NCI-H226 (cell line): ENCODE data around the gene RRN3.
A peak's percentile ranks its signal among the peaks of the same experiment; 100 is the strongest.
"Not testable (repeated sequence)": the region's sequence is repeated elsewhere in the genome, so short reads cannot be mapped to it uniquely, and the experiment has no call there.

Experiments used
- DNase-seq: peaks from one replicate; pipeline ENCODE4 v3.0.0-alpha.2; 2015

RRN3 gene

GRCh38 chr16:15099366-15099909 lies 5.4 kb upstream of the RRN3 start:
- not testable (repeated sequence) for DNase-seq

- not testable (repeated sequence) for DNase-seq
These were observed 2.5 kb upstream of the RRN3 start for GRCh38 chr16:15096583-15096972.

GRCh38 chr16:15093571-15093954 lies 509 bp downstream of the RRN3 start:
- not testable (repeated sequence) for DNase-seq

DNA sequence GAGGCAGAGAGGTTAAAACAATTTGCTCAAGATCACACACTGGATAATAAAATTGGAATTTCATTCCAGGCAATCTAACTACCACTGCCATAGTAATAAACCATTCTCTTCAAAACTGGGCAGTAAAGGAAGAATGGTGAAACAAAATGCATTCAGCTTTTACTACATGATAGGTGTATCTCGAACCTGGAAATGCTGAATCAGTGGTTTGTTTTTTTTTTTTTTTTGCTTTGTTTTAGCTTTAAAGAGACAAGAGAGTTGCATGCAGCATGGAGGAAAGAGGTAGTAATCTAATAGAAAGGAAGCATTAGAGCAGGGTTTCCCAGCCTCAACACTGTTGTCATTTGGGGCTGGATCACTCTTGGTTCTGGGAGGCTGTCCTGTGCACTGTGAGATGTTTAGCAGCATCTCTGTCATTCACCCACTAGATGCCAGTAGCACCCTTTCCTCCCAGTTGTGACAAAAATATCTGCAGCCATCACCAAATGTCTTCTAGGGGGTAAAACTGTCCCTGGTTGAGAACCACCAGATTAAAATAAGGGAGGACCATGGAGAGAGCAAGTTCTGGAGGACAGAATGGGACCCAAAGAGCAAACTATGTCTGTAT lies 3.3 kb downstream of the RRN3 start:
- not testable (repeated sequence) for DNase-seq

DNA sequence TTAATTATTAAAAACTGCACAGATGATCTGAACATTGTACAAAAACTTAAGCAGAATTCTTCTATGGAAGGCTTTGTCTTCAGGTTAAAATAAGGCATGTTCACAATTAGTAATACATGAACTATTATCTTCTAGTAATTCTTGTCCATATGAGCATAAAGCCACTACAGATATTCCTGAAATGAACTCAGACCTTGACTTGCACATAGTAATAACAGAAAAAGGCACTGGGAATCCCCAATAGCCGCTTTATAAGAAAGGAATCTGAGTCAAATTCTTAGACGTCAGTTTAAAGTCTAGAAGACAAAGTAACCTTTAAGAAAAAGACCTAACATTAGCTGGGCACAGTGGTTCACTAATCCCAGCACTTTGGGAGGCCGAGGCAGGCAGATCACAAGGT lies 11.3 kb downstream of the RRN3 start:
- DNase-seq = not testable (repeated sequence)

- DNase-seq = not testable (repeated sequence)
These were observed 13.2 kb downstream of the RRN3 start for GRCh38 chr16:15080883-15081282.

DNA sequence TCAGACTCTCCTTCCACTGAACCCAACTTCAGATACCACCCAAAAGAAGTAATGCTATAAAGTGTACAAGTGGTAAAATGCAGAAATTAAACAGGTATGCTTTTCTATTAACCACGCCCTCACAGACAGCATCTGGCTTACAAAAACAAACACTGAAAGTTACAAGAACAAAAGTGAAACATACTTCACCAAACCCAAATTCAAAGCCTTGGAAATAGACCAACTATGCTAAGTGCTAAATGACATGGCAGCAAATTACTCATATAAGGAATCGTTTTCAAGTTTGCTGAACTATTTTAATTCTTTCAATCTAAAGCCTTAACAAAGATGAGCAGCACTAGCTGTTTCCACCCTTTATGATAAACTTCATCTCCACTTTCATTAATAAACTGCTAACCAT lies 17.9 kb downstream of the RRN3 start:
- not testable (repeated sequence) for DNase-seq

DNA sequence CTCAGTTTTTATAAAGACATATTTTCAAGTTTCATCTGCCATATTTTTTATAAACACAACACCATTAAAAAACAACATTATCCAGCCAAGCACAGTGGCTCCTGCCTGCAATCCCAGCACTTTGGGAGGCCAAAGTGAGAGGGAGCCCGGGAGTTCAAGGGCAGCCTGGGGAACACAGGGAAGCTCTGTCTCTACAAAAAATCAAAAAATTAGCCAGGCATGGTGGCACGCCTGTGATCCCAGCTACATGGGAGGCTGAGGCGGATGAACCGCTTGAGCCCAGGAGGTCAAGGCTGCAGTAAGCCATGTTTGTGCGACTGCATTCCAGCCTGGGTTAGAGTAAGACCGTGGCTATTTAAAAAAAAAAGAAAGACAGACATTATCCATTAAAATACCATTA lies 21.0 kb downstream of the RRN3 start:
- no peak for DNase-seq

DNA sequence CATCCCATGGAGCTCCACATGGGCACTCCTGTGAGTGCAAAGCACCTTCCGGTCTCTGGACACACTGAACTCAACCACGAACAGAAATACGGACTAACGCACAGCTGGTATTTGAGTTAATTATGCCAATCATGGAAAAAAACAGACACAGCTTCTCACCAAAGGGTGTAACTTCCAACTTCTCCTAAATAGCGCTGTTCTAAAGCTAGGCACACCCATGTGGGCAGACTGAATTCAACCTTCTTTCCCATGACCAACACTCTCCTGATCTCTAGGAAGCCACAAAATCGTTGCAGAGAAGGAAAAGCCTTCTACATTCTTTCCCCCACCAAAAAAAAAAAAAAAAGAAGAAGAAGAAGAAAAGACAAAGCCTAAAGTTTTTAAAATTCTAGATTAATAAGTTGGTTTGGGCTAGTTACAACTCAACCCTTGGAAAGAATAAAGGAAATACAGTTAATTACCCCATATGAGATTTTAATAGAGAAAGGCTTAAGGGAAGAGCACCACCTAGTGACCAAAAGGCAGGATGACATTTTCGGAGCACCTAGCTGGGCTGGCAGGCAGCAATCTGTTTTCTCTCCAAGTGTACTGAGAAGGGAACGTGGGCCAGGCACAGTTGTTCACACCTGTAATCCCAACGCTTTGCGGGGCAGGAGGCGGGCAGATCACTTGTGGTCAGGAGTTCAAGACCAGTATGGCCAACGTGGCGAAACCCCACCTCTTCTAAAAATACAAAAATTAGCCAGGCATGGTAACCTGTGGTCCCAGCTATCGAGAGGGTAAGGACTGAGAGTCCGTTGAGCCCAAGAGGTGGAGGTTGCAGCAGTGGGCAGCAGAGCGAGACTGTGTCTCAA lies 21.9 kb downstream of the RRN3 start:
- not testable (repeated sequence) for DNase-seq

GRCh38 chr16:15071013-15071412 lies 23.1 kb downstream of the RRN3 start:
- not testable (repeated sequence) for DNase-seq

DNA sequence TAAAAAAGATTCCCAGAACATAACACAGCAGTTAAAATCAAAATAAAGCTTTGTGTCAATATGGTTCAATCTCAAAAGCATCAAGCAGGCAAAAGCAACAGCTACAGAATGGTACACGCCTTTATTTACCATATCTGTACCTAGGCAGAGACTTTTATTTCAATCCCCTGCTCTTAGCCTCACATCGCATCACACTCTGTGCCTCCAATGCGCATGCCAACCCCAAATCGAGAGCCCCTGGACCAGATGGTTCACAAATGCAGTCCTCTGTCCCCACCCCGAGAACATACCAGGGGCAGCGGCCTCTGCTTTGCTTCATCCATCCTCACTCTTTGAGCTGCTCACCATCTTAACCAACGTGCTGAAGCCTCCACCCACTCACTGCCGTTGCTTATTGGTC lies 27.4 kb downstream of the RRN3 start:
- not testable (repeated sequence) for DNase-seq

GRCh38 chr16:15065961-15066360 lies 28.1 kb downstream of the RRN3 start:
- DNase-seq = not testable (repeated sequence)

- DNase-seq = not testable (repeated sequence)
These were observed 31.8 kb downstream of the RRN3 start for GRCh38 chr16:15062085-15062810.

- DNase-seq = no peak
These were observed 34.7 kb downstream of the RRN3 start for GRCh38 chr16:15059324-15059723.

- no peak for DNase-seq
These were observed 36.2 kb downstream of the RRN3 start for GRCh38 chr16:15057681-15058417.

DNA sequence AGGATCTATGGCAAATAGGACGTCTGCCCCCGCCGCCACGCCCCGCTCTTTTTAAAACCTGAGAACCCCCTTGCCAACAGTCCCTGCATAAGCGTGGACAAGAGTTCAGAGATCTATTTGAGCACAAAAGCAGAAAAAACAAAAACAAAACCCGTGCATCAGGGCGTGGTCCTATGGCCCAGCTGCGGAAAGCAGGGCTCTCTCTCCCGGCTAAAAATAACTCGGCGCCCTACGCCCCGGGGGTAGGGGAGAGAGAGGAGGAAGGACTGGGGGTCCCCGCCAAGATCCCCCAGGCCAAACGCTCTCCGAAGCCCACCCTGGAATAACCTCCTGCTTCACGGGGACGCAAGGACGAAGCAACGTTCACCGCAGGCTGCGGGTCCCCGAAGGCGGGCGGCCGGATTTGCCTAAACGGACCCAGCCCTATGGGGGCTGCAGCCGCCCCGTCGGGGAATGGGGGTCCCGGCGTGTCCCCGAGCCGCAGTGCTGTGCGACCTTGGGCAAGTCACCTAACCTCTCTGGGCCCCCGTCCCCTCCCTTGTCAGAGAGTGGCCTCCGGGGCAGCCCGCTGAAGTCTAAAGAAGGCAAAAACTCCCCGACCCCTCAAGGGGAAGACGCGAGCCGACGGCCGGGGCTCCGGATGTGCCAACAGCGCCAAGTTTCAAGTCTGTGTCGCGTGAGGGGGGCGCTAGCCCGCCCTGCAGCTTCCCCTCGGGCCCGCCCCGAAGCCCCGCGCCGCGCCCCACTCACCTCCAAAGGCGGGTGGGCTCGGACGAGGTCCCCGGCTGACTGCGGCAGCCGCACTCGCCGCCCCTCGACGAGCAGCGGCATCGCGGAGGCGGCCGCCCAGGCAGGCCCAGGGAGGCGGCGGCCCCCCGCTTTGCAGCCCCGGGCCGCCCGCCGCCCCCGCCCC lies 38.7 kb downstream of the RRN3 start:
- peak; percentile 3 for DNase-seq

GRCh38 chr16:15054357-15055140 lies 39.5 kb downstream of the RRN3 start:
- no peak for DNase-seq

- DNase-seq = no peak
These were observed 40.2 kb downstream of the RRN3 start for GRCh38 chr16:15053904-15054303.

- no peak for DNase-seq
These were observed 41.2 kb downstream of the RRN3 start for GRCh38 chr16:15052747-15053476.

DNA sequence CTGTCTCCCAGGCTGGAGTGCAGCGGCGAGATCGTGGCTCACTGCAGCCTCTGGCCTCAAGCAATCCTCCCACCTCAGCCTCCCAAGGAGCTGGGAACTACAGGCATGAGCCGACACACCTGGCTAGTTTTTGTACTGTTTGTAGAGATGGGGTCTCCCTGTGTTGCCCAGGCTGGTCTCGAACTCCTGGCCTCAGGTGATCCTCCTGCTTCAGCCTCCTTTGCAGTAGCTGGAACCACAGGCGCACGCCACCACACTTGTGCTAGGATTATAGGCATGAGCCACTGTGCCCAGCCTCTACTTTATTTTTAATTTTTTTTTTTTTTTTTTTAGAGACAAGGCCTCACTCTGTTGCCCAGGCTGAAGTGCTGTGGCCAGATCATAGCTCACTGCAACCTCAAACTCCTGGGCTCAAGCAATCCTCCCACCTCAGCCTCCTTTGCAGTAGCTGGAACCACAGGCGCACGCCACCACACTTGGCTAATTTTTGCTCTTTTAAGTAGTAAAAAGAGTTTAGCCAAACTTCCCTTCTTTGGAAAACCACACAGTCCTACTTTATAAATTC lies 42.6 kb downstream of the RRN3 start:
- DNase-seq = no peak
